Measurements from ENCODE around the gene GFOD1. TPM values are rescaled to one million over a fixed set of nuclear protein-coding genes. Genes with fewer than 3 reads are reported as not detected.
"Not testable (repeated sequence)": the region's sequence is repeated elsewhere in the genome, so short reads cannot be mapped to it uniquely, and the experiment has no call there.

GFOD1 gene
- total RNA-seq, 1 donor from 2014 or later, result 0.81 TPM

GRCh38 chr6:13395272-13396237 is 91.8 kb downstream of the GFOD1 start:
- no peak for TF ChIP-seq CTCF (IDR thresholded peaks at IDR 0.05; ENCODE audit: unreplicated experiment)
- H3K27me3 Mint-ChIP-seq, result peaks cover 8% of the 10 kb centered on the region
- no peak for DNase-seq (ENCODE audit: low spot score, unreplicated experiment)
- H3K9me3 Mint-ChIP-seq (ENCODE audit: low read depth), result no peaks in the 10 kb centered on the region
- no peak overlapping the region for H3K4me3 Mint-ChIP-seq (ENCODE audit: low read depth)
- H3K36me3 Mint-ChIP-seq (ENCODE audit: insufficient read depth), result no peaks in the 10 kb centered on the region
- H3K4me1 Mint-ChIP-seq (ENCODE audit: low read depth), result peaks cover 12% of the 10 kb centered on the region
- H3K27ac Mint-ChIP-seq, result no peak overlapping the region

GRCh38 chr6:13392462-13392861 is 94.9 kb downstream of the GFOD1 start:
- H3K27me3 Mint-ChIP-seq, result peaks cover 3% of the 10 kb centered on the region
- H3K4me3 Mint-ChIP-seq (ENCODE audit: low read depth), result no peak overlapping the region
- TF ChIP-seq CTCF (IDR thresholded peaks at IDR 0.05; ENCODE audit: unreplicated experiment), result no peak
- H3K27ac Mint-ChIP-seq, result no peak overlapping the region
- DNase-seq (ENCODE audit: low spot score, unreplicated experiment), result no peak
- H3K4me1 Mint-ChIP-seq (ENCODE audit: low read depth), result peaks cover 6% of the 10 kb centered on the region
- peaks cover 4% of the 10 kb centered on the region for H3K9me3 Mint-ChIP-seq (ENCODE audit: low read depth)
- no peaks in the 10 kb centered on the region for H3K36me3 Mint-ChIP-seq (ENCODE audit: insufficient read depth)

- Mint-ChIP-seq H3K4me1 (ENCODE audit: low read depth) (peaks cover 6% of the 10 kb centered on the region), H3K36me3 (ENCODE audit: insufficient read depth) (no peaks in the 10 kb centered on the region), H3K9me3 (ENCODE audit: low read depth) (peaks cover 4% of the 10 kb centered on the region), H3K27ac (no peak overlapping the region), H3K4me3 (ENCODE audit: low read depth) (no peak overlapping the region), H3K27me3 (peaks cover 3% of the 10 kb centered on the region)
- no peak for TF ChIP-seq CTCF (IDR thresholded peaks at IDR 0.05; ENCODE audit: unreplicated experiment)
- no peak for DNase-seq (ENCODE audit: low spot score, unreplicated experiment)
Observed at GRCh38 chr6:13391537-13391936, 95.9 kb downstream of the GFOD1 start.

GRCh38 chr6:13390658-13391057 is 96.7 kb downstream of the GFOD1 start:
- Mint-ChIP-seq H3K4me1 (ENCODE audit: low read depth) (peaks cover 5% of the 10 kb centered on the region), H3K27me3 (no peaks in the 10 kb centered on the region), H3K36me3 (ENCODE audit: insufficient read depth) (no peaks in the 10 kb centered on the region), H3K9me3 (ENCODE audit: low read depth) (peaks cover 4% of the 10 kb centered on the region), H3K27ac (no peak overlapping the region), H3K4me3 (ENCODE audit: low read depth) (no peak overlapping the region)
- TF ChIP-seq CTCF (IDR thresholded peaks at IDR 0.05; ENCODE audit: unreplicated experiment), result no peak
- no peak for DNase-seq (ENCODE audit: low spot score, unreplicated experiment)

GRCh38 chr6:13389237-13389636 is 98.2 kb downstream of the GFOD1 start:
- H3K36me3 Mint-ChIP-seq (ENCODE audit: insufficient read depth); H3K4me1 Mint-ChIP-seq (ENCODE audit: low read depth); H3K27ac Mint-ChIP-seq; H3K9me3 Mint-ChIP-seq (ENCODE audit: low read depth); H3K4me3 Mint-ChIP-seq (ENCODE audit: low read depth); DNase-seq (ENCODE audit: low spot score, unreplicated experiment); H3K27me3 Mint-ChIP-seq: not testable (repeated sequence)

GRCh38 chr6:13388769-13389168 is 98.6 kb downstream of the GFOD1 start:
- not testable (repeated sequence) for DNase-seq (ENCODE audit: low spot score, unreplicated experiment); H3K4me3 Mint-ChIP-seq (ENCODE audit: low read depth); H3K36me3 Mint-ChIP-seq (ENCODE audit: insufficient read depth); H3K4me1 Mint-ChIP-seq (ENCODE audit: low read depth); H3K27me3 Mint-ChIP-seq; H3K27ac Mint-ChIP-seq; H3K9me3 Mint-ChIP-seq (ENCODE audit: low read depth)

Measured in progenitor cell of endocrine pancreas (in vitro differentiated cells).